A673 (cell line): ENCODE results near the gene EVI2A.

Experiments used
- CTCF ChIP-seq: fragments of 300-800, 200-600 bp; sonication (generic); conservative IDR thresholded peaks from 2 replicates; pipeline ENCODE4 v1.5.1; 2017; ENCODE audit warnings: low read depth, mild to moderate bottlenecking, antibody characterized with exemption, low read length, moderate library complexity, mixed read lengths
- EZH2 ChIP-seq: fragments of 200-600 bp; sonication (generic); IDR thresholded peaks from 2 replicates; pipeline ENCODE4 v1.6.1; 2017; ENCODE audit warnings: borderline replicate concordance, low read depth, mild to moderate bottlenecking, mixed read lengths, antibody characterized with exemption, low read length; ENCODE audit not compliant: poor library complexity, severe bottlenecking

GRCh38 chr17:31269578-31269983 lies 51.8 kb downstream of the EVI2A start:
- TF ChIP-seq CTCF (no peak), EZH2 (no peak)
